Heart left ventricle (tissue), 13 donors: ENCODE measurements around the gene LRRC23.

Source experiments
- CTCF ChIP-seq, 12 donors: fragments of 200-600 bp; sonication (generic) in 4 of 12; IDR thresholded peaks; one replicate each; pipeline versions ENCODE4 v1.5.0 to v1.8.0; 2018 to 2022; ENCODE audit warnings: antibody characterized with exemption in 12 of 12, mild to moderate bottlenecking in 5 of 12
- POLR2A ChIP-seq, 2 donors: fragments of 450-650 bp; IDR thresholded peaks; one replicate each; pipeline ENCODE4 v1.6.1; 2017; ENCODE audit warnings: antibody characterized with exemption in 2 of 2, mild to moderate bottlenecking in 2 of 2, moderate library complexity in 2 of 2
- donor health status: ischemic (EF 13 %, LVEDD 7.1; RV severe dilation, severe dysfunction).
- donor health status: DM: no; HTN: yes; CAD: no.
- donor health status: DM: no; HTN: no; CAD: no.
- donor health status: ischemic (EF 25% LVEDD 6.9; RV normal size, moderate dysfunction).
- donor health status: ischemic (EF 25% LVEDD 5.7; RV mildly dilated, moderate dysfunction).
- donor health status: ischemic (EF 35%, LVEDD 5.7; RV mildly dilated, moderate dysfunction).
- donor health status: nonischemic (EF 11% LVEDD 7.7; RV severe dilation, severe dysfunction).
- donor health status: DM: yes; HTN: yes; CAD: no.
- donor health status: PGD.
- donor health status: ischemic (EF 29% LVEDD 5.4; RV normal size, mild dysfunction).
- donor health status: nonischemic (EF 23%, LVEDD 6.1; RV moderate dilation, normal function).

GRCh38 chr12:6867413-6868210 is 37.0 kb upstream of the LRRC23 start, which contains the start of gene TPI1:
- TF ChIP-seq CTCF (IDR thresholded peaks at IDR 0.05) = peak in 2 of 12 donors; percentile 15 to 23
- TF ChIP-seq POLR2A (IDR thresholded peaks at IDR 0.05) = peak; percentile 80 to 99
